Measurements from ENCODE around the gene DCAF4. TPM values are rescaled to one million over a fixed set of nuclear protein-coding genes. Genes with fewer than 3 reads are reported as not detected.

DCAF4 gene
- total RNA-seq, 1 donor from 2014 or later: 6.9 TPM

DNA sequence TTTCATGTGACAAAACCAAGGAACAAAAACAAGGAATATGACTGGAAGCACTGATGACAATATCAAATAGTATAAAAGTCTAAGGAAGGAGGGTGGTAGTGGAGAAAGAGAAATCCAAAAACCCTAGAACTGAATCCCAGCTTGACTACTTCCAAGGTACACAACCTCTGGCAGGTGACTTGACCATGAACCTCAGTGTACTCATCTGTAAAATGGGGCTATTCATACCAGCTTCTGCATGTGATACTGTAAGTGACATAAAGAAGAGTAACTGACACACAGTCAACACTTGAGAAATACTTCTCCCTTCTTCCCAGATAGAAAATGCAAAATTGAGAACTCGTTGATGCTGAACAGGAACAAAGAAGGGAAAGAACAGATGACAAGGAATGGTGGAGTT lies 22.0 kb upstream of the DCAF4 start:
- H3K4me1 ChIP-seq: peaks cover 40% of the 10 kb centered on the region
- no peak for DNase-seq
- H3K27me3 ChIP-seq (ENCODE audit: low read depth): no peaks in the 10 kb centered on the region
- no peak overlapping the region for H3K4me3 ChIP-seq
- no peaks in the 10 kb centered on the region for H3K9me3 ChIP-seq (replicated peaks)
- intact Hi-C loops (cut with micrococcal nuclease): loop anchor here (2.0 kb wide), 1 partner anchor 387 kb away; no protein-coding TSS in a partner anchor
- H3K36me3 ChIP-seq: no peaks in the 10 kb centered on the region
- TF ChIP-seq, protein P1, sequence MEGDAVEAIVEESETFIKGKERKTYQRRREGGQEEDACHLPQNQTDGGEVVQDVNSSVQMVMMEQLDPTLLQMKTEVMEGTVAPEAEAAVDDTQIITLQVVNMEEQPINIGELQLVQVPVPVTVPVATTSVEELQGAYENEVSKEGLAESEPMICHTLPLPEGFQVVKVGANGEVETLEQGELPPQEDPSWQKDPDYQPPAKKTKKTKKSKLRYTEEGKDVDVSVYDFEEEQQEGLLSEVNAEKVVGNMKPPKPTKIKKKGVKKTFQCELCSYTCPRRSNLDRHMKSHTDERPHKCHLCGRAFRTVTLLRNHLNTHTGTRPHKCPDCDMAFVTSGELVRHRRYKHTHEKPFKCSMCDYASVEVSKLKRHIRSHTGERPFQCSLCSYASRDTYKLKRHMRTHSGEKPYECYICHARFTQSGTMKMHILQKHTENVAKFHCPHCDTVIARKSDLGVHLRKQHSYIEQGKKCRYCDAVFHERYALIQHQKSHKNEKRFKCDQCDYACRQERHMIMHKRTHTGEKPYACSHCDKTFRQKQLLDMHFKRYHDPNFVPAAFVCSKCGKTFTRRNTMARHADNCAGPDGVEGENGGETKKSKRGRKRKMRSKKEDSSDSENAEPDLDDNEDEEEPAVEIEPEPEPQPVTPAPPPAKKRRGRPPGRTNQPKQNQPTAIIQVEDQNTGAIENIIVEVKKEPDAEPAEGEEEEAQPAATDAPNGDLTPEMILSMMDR (IDR thresholded peaks at IDR 0.05; ENCODE audit: borderline replicate concordance): no peak
- H3K27ac ChIP-seq (replicated peaks): no peak overlapping the region

DNA sequence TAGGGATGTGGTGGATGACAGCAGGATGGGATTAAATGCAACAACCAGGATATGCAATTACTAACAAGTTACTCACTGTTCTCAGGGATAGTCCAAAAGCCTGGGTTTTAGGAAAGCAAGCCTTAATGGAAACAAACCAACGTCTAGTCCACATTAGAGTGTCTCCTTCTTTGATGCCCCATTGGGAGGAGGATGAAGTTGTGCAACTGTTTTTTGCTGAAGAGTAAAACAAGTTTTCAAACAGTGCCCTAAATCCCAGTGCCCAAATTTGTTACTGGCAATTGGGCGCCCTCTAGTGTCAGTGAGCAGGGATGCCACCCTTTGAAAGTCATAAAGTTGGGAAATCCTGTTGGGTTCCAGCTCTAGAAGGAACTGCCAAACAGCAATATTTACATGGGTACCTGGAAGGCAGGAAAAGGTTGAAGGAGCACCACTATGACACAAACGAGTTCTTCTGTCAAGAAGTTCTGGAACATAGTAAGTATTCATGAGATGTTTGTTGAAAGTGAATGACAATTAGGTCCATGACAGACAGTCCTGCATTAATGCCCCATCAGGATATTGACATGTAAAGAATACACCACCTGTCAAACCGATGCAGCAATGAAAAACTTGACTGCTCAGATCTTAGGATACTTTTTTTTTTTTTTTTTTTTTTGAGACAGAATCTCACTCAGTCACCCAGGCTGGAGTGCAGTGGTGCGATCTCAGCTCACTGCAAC lies 21.3 kb upstream of the DCAF4 start:
- Histone ChIP-seq H3K9me3 (replicated peaks) (no peaks in the 10 kb centered on the region), H3K4me1 (peaks cover 41% of the 10 kb centered on the region), H3K27ac (replicated peaks) (no peak overlapping the region), H3K4me3 (no peak overlapping the region), H3K27me3 (ENCODE audit: low read depth) (no peaks in the 10 kb centered on the region), H3K36me3 (no peaks in the 10 kb centered on the region)
- peak; percentile 41 for DNase-seq
- intact Hi-C loops (cut with micrococcal nuclease): loop anchor here (2.0 kb wide), 1 partner anchor 388 kb away; no protein-coding TSS in a partner anchor
- TF ChIP-seq, protein P1 (IDR thresholded peaks at IDR 0.05; ENCODE audit: borderline replicate concordance): peak; percentile 95

DNA sequence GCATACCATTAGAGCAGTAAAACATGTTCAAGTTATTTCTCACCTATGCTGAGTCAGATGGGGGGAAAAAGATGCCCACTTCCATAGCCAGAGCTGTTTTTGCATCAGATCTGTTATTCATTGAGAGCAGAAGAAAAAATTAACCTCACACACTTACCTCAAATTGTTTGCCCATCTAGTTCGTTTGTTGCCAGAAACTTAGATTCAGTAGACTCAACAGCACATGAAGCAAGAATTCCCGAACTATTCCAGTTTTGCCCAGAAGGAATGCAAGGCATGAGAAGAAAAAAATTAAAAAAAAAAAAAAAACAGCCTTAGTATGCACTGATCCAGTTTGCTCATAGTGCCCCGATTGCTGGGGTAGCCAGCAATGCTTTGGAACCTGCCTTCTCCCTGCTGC lies 19.9 kb upstream of the DCAF4 start:
- no peaks in the 10 kb centered on the region for H3K9me3 ChIP-seq (replicated peaks)
- peaks cover 40% of the 10 kb centered on the region for H3K4me1 ChIP-seq
- H3K27ac ChIP-seq (replicated peaks): no peak overlapping the region
- intact Hi-C loops (cut with micrococcal nuclease): no loop called here
- H3K36me3 ChIP-seq: no peaks in the 10 kb centered on the region
- DNase-seq: no peak
- H3K4me3 ChIP-seq: no peak overlapping the region
- H3K27me3 ChIP-seq (ENCODE audit: low read depth): no peaks in the 10 kb centered on the region
- TF ChIP-seq, protein P1 (IDR thresholded peaks at IDR 0.05; ENCODE audit: borderline replicate concordance): no peak

DNA sequence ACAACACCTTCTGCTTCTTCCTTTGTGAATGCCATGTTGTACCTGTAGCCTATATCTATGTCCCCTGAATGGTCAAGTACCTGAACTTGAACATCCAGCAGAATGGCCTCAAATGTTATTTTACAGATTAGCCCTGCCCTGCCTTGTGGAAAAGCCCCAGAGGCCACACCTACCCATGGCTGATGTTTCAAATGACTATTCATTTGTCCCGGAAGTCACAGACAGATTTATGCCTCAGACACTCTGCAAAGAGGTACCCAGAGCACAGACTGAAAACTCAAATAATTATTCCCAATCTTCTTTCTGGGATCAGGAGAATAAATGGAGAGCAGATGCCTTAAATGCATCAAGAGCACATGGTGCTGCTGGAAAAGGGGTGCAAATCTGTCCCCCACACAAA lies 19.4 kb upstream of the DCAF4 start:
- intact Hi-C loops (cut with micrococcal nuclease): no loop called here
- DNase-seq: no peak
- H3K27ac ChIP-seq (replicated peaks): peak overlapping the region; percentile 58
- no peak overlapping the region for H3K4me3 ChIP-seq
- TF ChIP-seq, protein P1 (IDR thresholded peaks at IDR 0.05; ENCODE audit: borderline replicate concordance): no peak
- H3K27me3 ChIP-seq (ENCODE audit: low read depth): no peaks in the 10 kb centered on the region
- no peaks in the 10 kb centered on the region for H3K36me3 ChIP-seq
- H3K4me1 ChIP-seq: peaks cover 34% of the 10 kb centered on the region
- H3K9me3 ChIP-seq (replicated peaks): no peaks in the 10 kb centered on the region

DNA sequence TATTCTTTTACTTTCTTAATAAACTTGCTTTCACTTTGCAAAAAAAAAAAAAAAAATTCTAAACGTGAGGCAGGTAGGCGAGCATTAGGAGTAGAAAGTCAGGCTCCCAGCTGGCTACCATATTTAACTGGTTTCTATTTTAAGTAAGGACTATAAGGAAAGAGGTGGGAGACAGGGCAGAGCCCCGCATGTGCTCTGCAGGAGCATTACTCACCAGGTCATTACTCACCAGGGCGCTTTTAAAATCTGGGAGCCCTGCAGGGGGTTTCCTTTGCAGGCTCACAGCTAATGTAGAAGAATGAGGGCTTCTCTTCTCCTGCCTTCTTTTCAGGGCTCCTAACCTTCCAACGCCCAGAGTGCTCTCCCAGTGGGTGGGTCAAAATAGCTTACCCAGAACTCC lies 18.4 kb upstream of the DCAF4 start:
- peak overlapping the region; percentile 58 for H3K27ac ChIP-seq (replicated peaks)
- intact Hi-C loops (cut with micrococcal nuclease): no loop called here

More for the DNA sequence above, 18.4 kb upstream of the DCAF4 start:
- Histone ChIP-seq H3K36me3 (no peaks in the 10 kb centered on the region), H3K4me1 (peaks cover 34% of the 10 kb centered on the region), H3K4me3 (peak overlapping the region; percentile 16), H3K9me3 (replicated peaks) (no peaks in the 10 kb centered on the region), H3K27me3 (ENCODE audit: low read depth) (no peaks in the 10 kb centered on the region)
- no peak for DNase-seq
- TF ChIP-seq, protein P1 (IDR thresholded peaks at IDR 0.05; ENCODE audit: borderline replicate concordance): no peak
